ENCODE measurements around the gene TAGLN3.

The TAGLN3 gene

DNA sequence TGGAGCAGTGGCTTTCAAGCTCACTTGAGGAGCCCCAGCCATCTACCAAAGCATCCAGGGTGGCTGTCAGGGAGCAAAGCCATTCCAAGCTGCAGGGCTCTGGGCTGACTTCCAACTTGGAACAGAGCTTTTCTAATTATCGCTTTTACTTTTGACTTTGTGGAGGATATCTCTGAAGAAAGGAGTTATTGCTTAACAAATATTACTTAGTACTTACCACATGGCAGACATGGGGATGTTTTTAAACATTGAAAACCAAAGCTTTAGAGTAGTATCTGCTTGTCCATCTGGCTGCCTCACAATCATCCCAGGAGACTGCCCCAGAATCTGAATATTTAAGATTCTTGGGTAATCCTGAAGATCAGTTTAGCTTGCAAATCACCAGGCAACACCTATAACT lies 8.9 kb downstream of the TAGLN3 start:
- Mint-ChIP-seq H3K27me3 (no peaks in the 10 kb centered on the region), H3K4me1 (peaks cover 14% of the 10 kb centered on the region), H3K36me3 (no peaks in the 10 kb centered on the region), H3K27ac (no peak overlapping the region), H3K9me3 (no peaks in the 10 kb centered on the region), H3K4me3 (no peak overlapping the region)
- CTCF ChIA-PET = interaction anchor here (1.5 to 2.8 kb wide), 4 partner anchors 17 to 290 kb away, joined by 3 to 13 read pairs (median 6); no protein-coding TSS in a partner anchor
- DNase-seq = no peak

GRCh38 chr3:112009670-112010069 lies 10.9 kb downstream of the TAGLN3 start:
- CTCF ChIA-PET = interaction anchor here (0.7 to 8.2 kb wide), 2 partner anchors 21 to 38 kb away, joined by 3 to 137 read pairs; no protein-coding TSS in a partner anchor
- H3K4me3 Mint-ChIP-seq = no peak overlapping the region

DNA sequence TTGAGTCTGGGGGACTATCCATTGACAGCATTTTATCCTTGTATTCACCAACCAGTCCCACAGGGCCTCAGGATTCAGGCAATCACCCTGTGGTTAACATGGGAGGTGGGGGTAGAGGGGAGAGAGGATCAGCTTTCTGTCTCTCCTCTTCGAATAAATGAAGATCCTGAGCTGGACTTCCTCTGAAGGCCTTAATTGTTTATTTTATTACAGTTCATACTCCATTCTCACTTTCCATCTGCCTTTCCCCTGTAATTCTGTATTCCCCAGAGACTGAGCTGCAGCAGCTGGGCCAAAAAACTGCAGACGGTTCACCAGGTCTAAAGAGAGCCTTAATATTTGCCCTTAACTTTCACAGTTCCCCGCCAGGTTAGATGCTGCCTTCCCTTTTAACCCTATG lies 11.9 kb downstream of the TAGLN3 start:
- DNase-seq = no peak

More at GRCh38 chr3:112009670-112010069, 10.9 kb downstream of the TAGLN3 start:
- no peak for DNase-seq
- Mint-ChIP-seq H3K27me3 (no peaks in the 10 kb centered on the region), H3K36me3 (no peaks in the 10 kb centered on the region), H3K9me3 (no peaks in the 10 kb centered on the region), H3K4me1 (peaks cover 13% of the 10 kb centered on the region), H3K27ac (no peak overlapping the region)

GRCh38 chr3:112011376-112011940 lies 12.7 kb downstream of the TAGLN3 start:
- H3K36me3 Mint-ChIP-seq = no peaks in the 10 kb centered on the region
- DNase-seq = no peak
- CTCF ChIA-PET = interaction anchor here (0.7 to 8.2 kb wide), 2 partner anchors 23 to 32 kb away, joined by 3 to 137 read pairs; no protein-coding TSS in a partner anchor
- H3K4me1 Mint-ChIP-seq = peaks cover 13% of the 10 kb centered on the region
- H3K4me3 Mint-ChIP-seq = no peak overlapping the region
- H3K9me3 Mint-ChIP-seq = no peaks in the 10 kb centered on the region
- H3K27ac Mint-ChIP-seq = no peak overlapping the region
- H3K27me3 Mint-ChIP-seq = no peaks in the 10 kb centered on the region

More for the DNA sequence above, 11.9 kb downstream of the TAGLN3 start:
- Mint-ChIP-seq H3K36me3 (no peaks in the 10 kb centered on the region), H3K9me3 (no peaks in the 10 kb centered on the region), H3K27ac (no peak overlapping the region), H3K27me3 (no peaks in the 10 kb centered on the region), H3K4me1 (peaks cover 13% of the 10 kb centered on the region), H3K4me3 (no peak overlapping the region)
- CTCF ChIA-PET = interaction anchor here (0.7 to 8.2 kb wide), 3 partner anchors 8 to 294 kb away, joined by 3 to 137 read pairs (median 4); no protein-coding TSS in a partner anchor

- peaks cover 13% of the 10 kb centered on the region for H3K4me1 Mint-ChIP-seq
- DNase-seq = no peak
- H3K4me3 Mint-ChIP-seq = no peak overlapping the region
- H3K27me3 Mint-ChIP-seq = no peaks in the 10 kb centered on the region
- no peaks in the 10 kb centered on the region for H3K9me3 Mint-ChIP-seq
- H3K27ac Mint-ChIP-seq = no peak overlapping the region
- CTCF ChIA-PET = interaction anchor here (0.7 to 8.2 kb wide), 28 partner anchors 8 to 432 kb away, joined by 3 to 137 read pairs (median 4); partner anchors contain the start of genes ABHD10 and TAGLN3
- no peaks in the 10 kb centered on the region for H3K36me3 Mint-ChIP-seq
These were observed 13.7 kb downstream of the TAGLN3 start for GRCh38 chr3:112012205-112012992.

DNA sequence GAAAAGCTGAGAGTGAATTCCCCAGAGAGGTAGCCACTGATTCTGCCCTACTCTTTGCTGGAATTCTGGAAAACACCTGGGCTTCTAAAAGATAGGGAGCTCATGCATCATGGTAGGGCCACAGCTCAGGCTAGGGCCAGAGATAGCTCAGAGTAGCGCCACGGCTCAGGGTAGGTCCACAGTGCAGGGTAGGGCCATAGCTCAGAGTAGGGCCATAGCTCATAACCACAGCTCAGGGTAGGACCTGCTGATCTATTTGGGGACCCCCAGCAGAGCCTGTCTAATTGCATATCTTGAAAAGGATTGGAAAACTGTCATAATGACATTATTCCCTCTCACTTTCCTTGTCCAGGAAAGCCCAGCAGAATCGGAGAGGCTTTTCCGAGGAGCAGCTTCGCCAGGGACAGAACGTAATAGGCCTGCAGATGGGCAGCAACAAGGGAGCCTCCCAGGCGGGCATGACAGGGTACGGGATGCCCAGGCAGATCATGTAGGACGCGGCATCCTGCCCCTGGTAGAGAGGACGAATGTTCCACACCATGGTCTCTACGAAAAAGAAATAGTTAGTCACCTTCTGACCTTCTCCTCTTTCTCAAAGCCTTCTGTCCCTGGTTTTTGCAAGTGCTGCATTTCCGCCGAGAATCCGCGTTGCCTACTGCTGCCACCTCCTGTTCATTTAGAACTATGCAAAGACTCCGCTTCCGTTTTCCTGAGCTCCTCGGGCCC lies 14.5 kb downstream of the TAGLN3 start:
- CTCF ChIA-PET = interaction anchor here (0.6 to 8.2 kb wide), 42 partner anchors 9 to 433 kb away, joined by 3 to 137 read pairs (median 4); partner anchors contain the start of genes ABHD10, TAGLN3 and TMPRSS7
- peaks cover 13% of the 10 kb centered on the region for H3K4me1 Mint-ChIP-seq
- H3K27ac Mint-ChIP-seq = no peak overlapping the region
- no peaks in the 10 kb centered on the region for H3K9me3 Mint-ChIP-seq
- H3K4me3 Mint-ChIP-seq = no peak overlapping the region
- DNase-seq = peak; percentile 67
- no peaks in the 10 kb centered on the region for H3K27me3 Mint-ChIP-seq
- H3K36me3 Mint-ChIP-seq = no peaks in the 10 kb centered on the region

- Mint-ChIP-seq H3K4me1 (peaks cover 13% of the 10 kb centered on the region), H3K9me3 (no peaks in the 10 kb centered on the region), H3K27me3 (no peaks in the 10 kb centered on the region), H3K4me3 (no peak overlapping the region), H3K36me3 (no peaks in the 10 kb centered on the region), H3K27ac (no peak overlapping the region)
- DNase-seq = no peak
- CTCF ChIA-PET = interaction anchor here (0.6 to 8.2 kb wide), 34 partner anchors 8 to 433 kb away, joined by 3 to 137 read pairs (median 4); partner anchors contain the start of genes ABHD10, TAGLN3 and TMPRSS7
These were observed 15.0 kb downstream of the TAGLN3 start for GRCh38 chr3:112013784-112014143.

DNA sequence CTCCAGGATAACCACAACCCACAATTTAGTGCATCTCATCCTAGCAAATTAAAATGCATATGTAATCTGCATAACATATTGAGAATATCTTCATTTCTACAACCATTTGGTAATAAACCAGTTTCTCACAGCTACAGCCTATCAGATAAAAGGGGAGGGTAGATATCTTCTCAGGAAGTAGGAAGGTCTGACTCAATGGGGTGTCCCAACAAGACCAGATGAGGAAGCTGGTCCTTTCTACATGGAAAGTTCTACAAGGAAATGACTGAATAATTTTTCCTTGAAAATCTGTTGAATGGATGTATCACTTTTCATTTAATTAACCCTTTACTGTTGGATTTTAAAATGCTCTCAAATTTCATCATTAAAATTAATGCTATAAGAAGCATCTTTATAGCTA lies 18.4 kb downstream of the TAGLN3 start:
- Mint-ChIP-seq H3K36me3 (no peaks in the 10 kb centered on the region), H3K4me1 (peaks cover 13% of the 10 kb centered on the region), H3K4me3 (no peak overlapping the region), H3K9me3 (no peaks in the 10 kb centered on the region), H3K27ac (no peak overlapping the region), H3K27me3 (no peaks in the 10 kb centered on the region)
- CTCF ChIA-PET = interaction anchor here (1.1 to 8.2 kb wide), 4 partner anchors 24 to 300 kb away, joined by 4 to 137 read pairs (median 24); no protein-coding TSS in a partner anchor
- no peak for DNase-seq

GRCh38 chr3:112018712-112019111 lies 20.0 kb downstream of the TAGLN3 start:
- Mint-ChIP-seq H3K9me3 (no peaks in the 10 kb centered on the region), H3K36me3 (no peaks in the 10 kb centered on the region), H3K27ac (no peak overlapping the region), H3K4me3 (no peak overlapping the region), H3K27me3 (peaks cover 5% of the 10 kb centered on the region), H3K4me1 (peaks cover 5% of the 10 kb centered on the region)
- CTCF ChIA-PET = no interaction called here
- no peak for DNase-seq

DNA sequence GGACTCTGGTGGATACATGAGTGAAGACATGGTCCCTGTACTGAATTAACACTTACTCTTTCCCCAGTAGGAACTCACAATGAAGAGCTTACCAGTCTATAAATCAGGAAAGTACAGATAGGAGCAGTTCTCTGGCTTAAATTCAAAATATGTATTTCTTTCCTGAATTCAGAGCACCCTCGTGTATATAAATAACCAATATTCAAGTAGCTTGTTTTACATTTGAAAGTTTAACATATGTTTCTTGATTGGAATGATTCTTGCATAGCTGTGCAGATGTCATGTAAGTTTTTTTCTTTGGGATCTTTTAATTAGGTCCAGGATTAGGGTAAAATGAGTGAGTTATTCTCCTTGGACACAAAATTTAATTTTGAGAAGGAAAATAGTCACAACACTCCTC lies 21.0 kb downstream of the TAGLN3 start:
- Mint-ChIP-seq H3K27ac (no peak overlapping the region), H3K9me3 (no peaks in the 10 kb centered on the region), H3K36me3 (no peaks in the 10 kb centered on the region), H3K27me3 (peaks cover 5% of the 10 kb centered on the region), H3K4me3 (no peak overlapping the region), H3K4me1 (no peaks in the 10 kb centered on the region)
- DNase-seq = no peak
- CTCF ChIA-PET = no interaction called here

DNA sequence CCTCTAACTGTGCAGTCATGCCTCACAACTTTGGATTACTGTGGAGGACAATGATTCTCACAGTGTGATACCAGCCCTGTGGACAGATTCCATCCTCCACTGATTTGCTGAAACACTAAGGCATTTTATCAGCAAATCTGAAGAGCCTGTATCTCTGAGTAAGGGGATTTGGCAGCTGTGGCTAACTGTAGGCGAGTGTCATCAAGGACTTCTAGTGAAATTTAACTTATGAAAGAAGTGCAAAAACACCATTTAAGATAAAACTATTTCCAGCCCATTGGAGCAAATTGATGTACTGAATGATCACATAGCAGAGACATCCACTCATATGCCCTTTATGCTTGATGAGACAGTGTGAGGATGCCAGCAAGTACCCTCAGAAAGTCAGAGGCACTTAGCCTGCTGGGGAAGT lies 22.0 kb downstream of the TAGLN3 start:
- no peak overlapping the region for H3K27ac Mint-ChIP-seq
- no peaks in the 10 kb centered on the region for H3K9me3 Mint-ChIP-seq
- CTCF ChIA-PET = no interaction called here
- H3K27me3 Mint-ChIP-seq = peaks cover 5% of the 10 kb centered on the region
- no peak overlapping the region for H3K4me3 Mint-ChIP-seq
- H3K4me1 Mint-ChIP-seq = no peaks in the 10 kb centered on the region
- H3K36me3 Mint-ChIP-seq = no peaks in the 10 kb centered on the region
- DNase-seq = no peak

- Mint-ChIP-seq H3K4me1 (no peaks in the 10 kb centered on the region), H3K9me3 (no peaks in the 10 kb centered on the region), H3K27ac (no peak overlapping the region), H3K4me3 (no peak overlapping the region), H3K36me3 (no peaks in the 10 kb centered on the region), H3K27me3 (peaks cover 9% of the 10 kb centered on the region)
- CTCF ChIA-PET = interaction anchor here (1.3 to 1.4 kb wide), 2 partner anchors 16 to 38 kb away, joined by 4 read pairs; no protein-coding TSS in a partner anchor
- DNase-seq = no peak
These were observed 28.4 kb downstream of the TAGLN3 start for GRCh38 chr3:112027142-112027541.

- peaks cover 4% of the 10 kb centered on the region for H3K27me3 Mint-ChIP-seq
- no peak for DNase-seq
These were observed 29.1 kb downstream of the TAGLN3 start for GRCh38 chr3:112027826-112028225.

GRCh38 chr3:112030901-112031300 lies 32.2 kb downstream of the TAGLN3 start:
- CTCF ChIA-PET = interaction anchor here (1.1 to 3.7 kb wide), 2 partner anchors 12 to 17 kb away, joined by 3 to 18 read pairs; no protein-coding TSS in a partner anchor
- no peak overlapping the region for H3K4me3 Mint-ChIP-seq
- peaks cover 3% of the 10 kb centered on the region for H3K27me3 Mint-ChIP-seq
- H3K27ac Mint-ChIP-seq = no peak overlapping the region
- no peaks in the 10 kb centered on the region for H3K9me3 Mint-ChIP-seq
- no peaks in the 10 kb centered on the region for H3K4me1 Mint-ChIP-seq
- no peaks in the 10 kb centered on the region for H3K36me3 Mint-ChIP-seq
- no peak for DNase-seq

More at GRCh38 chr3:112027826-112028225, 29.1 kb downstream of the TAGLN3 start:
- CTCF ChIA-PET = interaction anchor here (1.1 kb wide), 1 partner anchor 59 kb away, joined by 3 read pairs; no protein-coding TSS in a partner anchor
- no peaks in the 10 kb centered on the region for H3K9me3 Mint-ChIP-seq
- H3K36me3 Mint-ChIP-seq = no peaks in the 10 kb centered on the region
- no peak overlapping the region for H3K27ac Mint-ChIP-seq
- H3K4me1 Mint-ChIP-seq = no peaks in the 10 kb centered on the region
- no peak overlapping the region for H3K4me3 Mint-ChIP-seq

Data from activated naive CD4-positive, alpha-beta T cell treated with anti-CD3 and anti-CD28 coated beads, Interleukin-2, amount 10 ng/mL, durations not matched to agents 7 days and 5 days (primary cell).